H9 (cell line): ENCODE data around the gene SF3B3. TPM values are rescaled to one million over a fixed set of nuclear protein-coding genes. Genes with fewer than 3 reads are reported as not detected.

ENCODE experiments used
- DNase-seq: peaks from one replicate; pipeline ENCODE4 v3.0.0-alpha.2; 2017
- H2AFZ ChIP-seq: one replicate; pipeline ENCODE4 v1.6.1; 2013; ENCODE audit warnings: mild to moderate bottlenecking, low read length, control low read depth, moderate library complexity
- H2AK5ac ChIP-seq: 2 replicates; pipeline ENCODE4 v1.6.1; 2013; ENCODE audit warnings: low read length, control low read depth, mixed read lengths; ENCODE audit not compliant: insufficient read length
- H2BK120ac ChIP-seq: one replicate; pipeline ENCODE4 v1.6.1; 2013; ENCODE audit warnings: low read depth, mild to moderate bottlenecking, low read length, control low read depth, inconsistent platforms; ENCODE audit not compliant: poor library complexity, severe bottlenecking
- H2BK12ac ChIP-seq: 2 replicates; pipeline ENCODE4 v1.6.1; 2013; ENCODE audit warnings: low read length, control low read depth, mixed read lengths, low read depth; ENCODE audit not compliant: insufficient read length
- H2BK15ac ChIP-seq: 2 replicates; pipeline ENCODE4 v1.6.1; 2013; ENCODE audit warnings: low read depth, low read length, control low read depth
- H2BK20ac ChIP-seq: one replicate; pipeline ENCODE4 v1.6.1; 2013; ENCODE audit warnings: low read depth, mild to moderate bottlenecking, low read length, control low read depth, inconsistent platforms; ENCODE audit not compliant: poor library complexity, severe bottlenecking
- H2BK5ac ChIP-seq: 2 replicates; pipeline ENCODE4 v1.6.1; 2013; ENCODE audit warnings: low read length, control low read depth, mixed read lengths; ENCODE audit not compliant: insufficient read length
- H3K14ac ChIP-seq: 2 replicates; pipeline ENCODE4 v1.6.1; 2013; ENCODE audit warnings: low read length, control low read depth; ENCODE audit not compliant: insufficient read depth
- H3K18ac ChIP-seq: 2 replicates; pipeline ENCODE4 v1.6.1; 2013; ENCODE audit warnings: low read depth, mild to moderate bottlenecking, mixed read lengths, low read length, control low read depth; ENCODE audit not compliant: insufficient read length
- H3K23ac ChIP-seq: 2 replicates; pipeline ENCODE4 v1.6.1; 2013; ENCODE audit warnings: low read length, control low read depth, mixed read lengths, low read depth; ENCODE audit not compliant: insufficient read length
- H3K23me2 ChIP-seq: 2 replicates; pipeline ENCODE4 v1.6.1; 2013; ENCODE audit warnings: low read depth, mild to moderate bottlenecking, mixed read lengths, low read length, control low read depth; ENCODE audit not compliant: insufficient read length, poor library complexity, severe bottlenecking
- H3K27ac ChIP-seq: 2 replicates; pipeline ENCODE4 v1.5.1; 2013; ENCODE audit warnings: low read length, control low read depth, mixed read lengths, low read depth; ENCODE audit not compliant: insufficient read length
- H3K27me3 ChIP-seq: 2 replicates; pipeline ENCODE4 v1.6.1; 2013; ENCODE audit warnings: low read length, control low read depth, inconsistent platforms; ENCODE audit not compliant: insufficient read depth
- H3K4ac ChIP-seq: 2 replicates; pipeline ENCODE4 v1.6.1; 2013; ENCODE audit warnings: low read depth, mild to moderate bottlenecking, control low read depth, inconsistent platforms, low read length, moderate library complexity
- H3K4me1 ChIP-seq: 2 replicates; pipeline ENCODE4 v1.6.1; 2013; ENCODE audit warnings: low read length, control low read depth, inconsistent platforms; ENCODE audit not compliant: insufficient read depth
- H3K4me2 ChIP-seq: 2 replicates; pipeline ENCODE4 v1.6.1; 2013; ENCODE audit warnings: low read length, control low read depth, mixed read lengths; ENCODE audit not compliant: insufficient read length, insufficient read depth
- H3K56ac ChIP-seq: 2 replicates; pipeline ENCODE4 v1.6.1; 2013; ENCODE audit warnings: low read depth, mild to moderate bottlenecking, mixed read lengths, low read length, control low read depth; ENCODE audit not compliant: insufficient read length
- H3K79me1 ChIP-seq: 2 replicates; pipeline ENCODE4 v1.6.1; 2013; ENCODE audit warnings: low read depth, mild to moderate bottlenecking, moderate library complexity, low read length, control low read depth, inconsistent platforms; ENCODE audit not compliant: insufficient read depth, poor library complexity, severe bottlenecking
- H3K79me2 ChIP-seq: 2 replicates; pipeline ENCODE4 v1.6.1; 2013; ENCODE audit warnings: low read length, control low read depth, inconsistent platforms; ENCODE audit not compliant: insufficient read depth
- H3K9ac ChIP-seq: 2 replicates; pipeline ENCODE4 v1.6.1; 2013; ENCODE audit warnings: low read length, control low read depth, mixed read lengths; ENCODE audit not compliant: insufficient read length; ENCODE audit errors: extremely low read depth
- H3K9me3 ChIP-seq: one replicate; pipeline ENCODE4 v1.6.1; 2013; ENCODE audit warnings: low read depth, low read length, inconsistent platforms; ENCODE audit not compliant: control insufficient read depth
- H3T11ph ChIP-seq: one replicate; pipeline ENCODE4 v1.6.1; 2013; ENCODE audit warnings: mild to moderate bottlenecking, low read length, control low read depth, inconsistent platforms
- H4K20me1 ChIP-seq: one replicate; pipeline ENCODE4 v1.6.1; 2013; ENCODE audit not compliant: control insufficient read depth, insufficient read length, insufficient read depth
- H4K5ac ChIP-seq: 2 replicates; pipeline ENCODE4 v1.6.1; 2013; ENCODE audit warnings: low read depth, mild to moderate bottlenecking, mixed read lengths, low read length, control low read depth; ENCODE audit not compliant: insufficient read length
- H4K8ac ChIP-seq: replicated peaks from 2 replicates; pipeline ENCODE4 v1.6.1; 2013; ENCODE audit warnings: low read length, control low read depth, mixed read lengths, low read depth; ENCODE audit not compliant: insufficient read length
- H4K91ac ChIP-seq: 2 replicates; pipeline ENCODE4 v1.6.1; 2013; ENCODE audit warnings: low read depth, mild to moderate bottlenecking, moderate library complexity, mixed read lengths, low read length, control low read depth; ENCODE audit not compliant: insufficient read length
- H3K27ac Mint-ChIP-seq, 3 experiments: 2 replicates in 2 of 3; 3 replicates in 1 of 3; pipeline ENCODE4 v1.8.0; 2020 to 2021; ENCODE audit warnings: mixed read lengths in 3 of 3, mild to moderate bottlenecking in 1 of 3, moderate library complexity in 1 of 3
- H3K27me3 Mint-ChIP-seq: 2 replicates; pipeline ENCODE4 v1.8.0; 2021; ENCODE audit warnings: low read depth, mild to moderate bottlenecking, moderate library complexity, mixed read lengths
- H3K36me3 Mint-ChIP-seq, 3 experiments: 2 replicates in 2 of 3; 3 replicates in 1 of 3; pipeline ENCODE4 v1.8.0; 2020 to 2021; ENCODE audit warnings: low read depth in 3 of 3, mixed read lengths in 3 of 3; ENCODE audit not compliant: insufficient read depth in 1 of 3
- H3K4me1 Mint-ChIP-seq, 2 experiments: 2 replicates each; pipeline ENCODE4 v1.8.0; 2020; ENCODE audit warnings: mixed read lengths in 2 of 2
- H3K4me3 Mint-ChIP-seq, 2 experiments: 2 replicates in 1 of 2; 3 replicates in 1 of 2; pipeline ENCODE4 v1.8.0; 2020 to 2021; ENCODE audit warnings: mild to moderate bottlenecking in 2 of 2, mixed read lengths in 2 of 2, moderate library complexity in 1 of 2
- H3K9me3 Mint-ChIP-seq, 2 experiments: 2 replicates in 1 of 2; 3 replicates in 1 of 2; pipeline ENCODE4 v1.8.0; 2020; ENCODE audit warnings: mild to moderate bottlenecking in 2 of 2, mixed read lengths in 2 of 2, moderate library complexity in 1 of 2
- WGBS: extraction: QIAGEN DNeasy Blood & Tissue Kit; methylation state at CpG from one replicate; pipeline ENCODE4 v1.1.7; 2013; ENCODE audit warnings: missing lambda C conversion rate, low lambda C conversion rate, mixed read lengths; ENCODE audit not compliant: insufficient read length; ENCODE audit errors: extremely low coverage; 5-methylcytosine and 5-hydroxymethylcytosine counted together
- total RNA-seq: library from RNA; stranded (reverse); gene quantifications from 2 replicates; pipeline ENCODE4 v1.2.1, GENCODE V29; 2021
- TF ChIP-seq, protein P1 (sequence below): fragments of 200-600 bp; sonication (generic); conservative IDR thresholded peaks from 3 replicates; pipeline ENCODE4 v1.8.0; 2021; ENCODE audit warnings: antibody characterized with exemption, mild to moderate bottlenecking

Gene SF3B3
- total RNA-seq, 1 experiment from 2014 or later, result 493 TPM

DNA sequence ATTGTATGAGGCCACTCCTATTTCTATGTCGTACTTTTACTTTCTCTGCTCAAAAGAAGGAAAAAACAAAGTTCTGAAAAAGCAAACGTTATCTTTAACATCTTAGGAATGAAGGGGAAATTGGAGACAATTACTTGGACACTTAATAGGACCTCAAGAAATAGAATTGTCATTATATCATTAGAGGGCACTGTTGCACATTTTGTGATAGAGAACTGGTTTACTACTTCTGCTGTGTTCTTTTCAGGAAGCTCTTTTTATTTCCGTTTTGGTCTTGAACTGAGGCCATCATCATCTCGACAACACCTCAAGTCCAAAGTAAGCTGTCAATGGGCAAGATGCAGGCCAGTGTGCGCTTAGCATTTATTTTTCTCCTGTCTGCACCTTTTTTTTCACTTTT lies 14.9 kb upstream of the SF3B3 start:
- Histone ChIP-seq H3T11ph (no peak overlapping the region), H4K5ac (no peak overlapping the region), H4K20me1 (no peaks in the 10 kb centered on the region), H3K9ac (no peak overlapping the region), H4K91ac (no peak overlapping the region), H3K79me1 (no peaks in the 10 kb centered on the region), H2BK120ac (no peak overlapping the region), H3K9me3 (no peaks in the 10 kb centered on the region), H3K4me1 (no peaks in the 10 kb centered on the region), H3K23ac (no peak overlapping the region), H2AK5ac (no peak overlapping the region), H3K14ac (no peak overlapping the region), H2BK5ac (no peak overlapping the region), H3K79me2 (no peaks in the 10 kb centered on the region), H3K18ac (no peak overlapping the region), H2BK12ac (no peak overlapping the region), H3K4me2 (no peak overlapping the region), H2BK15ac (no peak overlapping the region), H2AFZ (no peak overlapping the region), H4K8ac (no peak overlapping the region), H3K4ac (no peak overlapping the region), H3K56ac (no peak overlapping the region), H3K27me3 (no peaks in the 10 kb centered on the region), H3K23me2 (no peaks in the 10 kb centered on the region), H2BK20ac (no peak overlapping the region), H3K27ac (no peak overlapping the region)
- Mint-ChIP-seq H3K4me1 (no peaks in the 10 kb centered on the region), H3K27me3 (no peaks in the 10 kb centered on the region), H3K27ac (no peak overlapping the region), H3K9me3 (no peaks in the 10 kb centered on the region), H3K36me3 (peaks cover 13 to 57% (median 50%) of the 10 kb centered on the region in 3 experiments), H3K4me3 (no peak overlapping the region)
- DNase-seq, result no peak
- TF ChIP-seq, protein P1, sequence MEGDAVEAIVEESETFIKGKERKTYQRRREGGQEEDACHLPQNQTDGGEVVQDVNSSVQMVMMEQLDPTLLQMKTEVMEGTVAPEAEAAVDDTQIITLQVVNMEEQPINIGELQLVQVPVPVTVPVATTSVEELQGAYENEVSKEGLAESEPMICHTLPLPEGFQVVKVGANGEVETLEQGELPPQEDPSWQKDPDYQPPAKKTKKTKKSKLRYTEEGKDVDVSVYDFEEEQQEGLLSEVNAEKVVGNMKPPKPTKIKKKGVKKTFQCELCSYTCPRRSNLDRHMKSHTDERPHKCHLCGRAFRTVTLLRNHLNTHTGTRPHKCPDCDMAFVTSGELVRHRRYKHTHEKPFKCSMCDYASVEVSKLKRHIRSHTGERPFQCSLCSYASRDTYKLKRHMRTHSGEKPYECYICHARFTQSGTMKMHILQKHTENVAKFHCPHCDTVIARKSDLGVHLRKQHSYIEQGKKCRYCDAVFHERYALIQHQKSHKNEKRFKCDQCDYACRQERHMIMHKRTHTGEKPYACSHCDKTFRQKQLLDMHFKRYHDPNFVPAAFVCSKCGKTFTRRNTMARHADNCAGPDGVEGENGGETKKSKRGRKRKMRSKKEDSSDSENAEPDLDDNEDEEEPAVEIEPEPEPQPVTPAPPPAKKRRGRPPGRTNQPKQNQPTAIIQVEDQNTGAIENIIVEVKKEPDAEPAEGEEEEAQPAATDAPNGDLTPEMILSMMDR, result peak; percentile 24; the same call in 2 of the 3 replicates
- WGBS, result no CpG with 5 or more reads among the region's 5 CpGs
